Choroid plexus epithelial cell (primary cell): ENCODE data around the gene MVD.

Experiments
- DNase-seq: peaks from one replicate; pipeline ENCODE4 v3.0.0-alpha.2; 2010; ENCODE audit warnings: low read depth
- H3K4me3 ChIP-seq: 2 replicates; pipeline ENCODE4 v1.5.1; 2011; ENCODE audit warnings: low read depth, mild to moderate bottlenecking, control low read depth, low read length, moderate library complexity
- TF ChIP-seq, protein P1 (sequence below): conservative IDR thresholded peaks from 2 replicates; pipeline ENCODE4 v1.5.1; 2011; ENCODE audit warnings: low read depth, mild to moderate bottlenecking, control low read depth, inconsistent platforms, low read length, moderate library complexity

Gene MVD

DNA sequence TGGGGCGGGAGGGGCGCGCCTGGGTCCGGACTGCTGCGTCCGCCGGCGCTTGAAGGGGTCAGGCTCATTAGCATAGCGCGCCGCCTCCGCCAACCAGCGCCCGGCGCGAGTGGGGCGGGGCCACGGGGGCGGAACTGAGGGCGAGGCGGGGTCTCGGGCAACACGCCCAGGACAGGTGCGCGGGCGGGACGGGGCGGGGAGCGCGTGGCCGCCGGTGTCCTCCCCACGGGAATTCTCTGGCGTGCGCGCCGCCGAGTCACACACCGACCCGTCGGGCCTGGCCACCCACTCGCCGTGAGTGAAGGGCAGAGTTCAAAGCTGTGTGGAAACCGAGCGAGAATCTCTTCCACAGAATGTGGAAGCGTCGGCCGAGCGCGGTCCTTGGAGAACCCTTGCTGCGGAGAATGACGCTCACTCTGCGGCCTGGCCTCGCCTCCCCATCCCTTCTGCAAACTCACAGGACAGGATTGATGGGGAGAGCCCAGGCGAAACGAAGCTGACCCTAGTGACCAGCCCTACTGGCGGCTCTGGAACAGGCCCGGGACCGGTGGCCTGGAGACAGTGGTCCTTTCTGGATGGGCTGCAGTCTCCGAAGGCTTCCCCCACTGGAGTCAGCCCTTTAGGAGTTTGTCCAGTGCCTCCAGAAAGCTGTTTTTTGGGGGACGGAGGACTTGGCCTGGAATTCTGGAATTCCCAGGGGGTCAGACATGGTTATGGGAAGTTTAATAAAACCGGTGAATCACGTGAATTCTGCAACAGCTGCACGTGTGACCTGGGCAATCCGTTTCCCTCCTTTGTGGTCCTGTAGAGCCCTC, 23.8 kb upstream of the MVD start, which contains the start of gene SNAI3:
TSS of gene SNAI3 (minus strand) at position 69 of the 815 bp plus-strand sequence. CDS start 101 bp downstream, outside the sequence.
- DNase-seq = peak; percentile 51
- H3K4me3 ChIP-seq = peak within 1 kb of the TSS; percentile 47

DNA sequence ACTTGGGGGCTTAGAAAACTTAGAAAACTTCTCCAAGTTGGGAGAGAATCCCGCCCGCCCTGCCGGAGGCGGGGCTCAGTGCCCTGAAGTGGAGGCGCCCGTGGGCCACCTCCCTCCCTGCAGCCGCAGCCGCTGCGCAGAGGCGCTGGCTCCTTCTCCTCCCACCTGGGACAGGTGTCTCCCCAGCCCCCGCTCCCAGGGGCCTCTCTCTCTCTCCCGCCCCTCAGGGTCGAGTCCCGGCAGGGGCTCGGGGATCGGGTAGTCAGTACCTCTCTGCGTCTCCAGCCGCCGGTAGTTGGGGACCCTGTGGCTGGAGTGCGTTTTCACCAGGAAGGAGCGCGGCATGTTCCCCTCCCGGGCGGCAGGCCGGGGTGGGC, 23.2 kb upstream of the MVD start:
- peak overlapping the region; percentile 47 for H3K4me3 ChIP-seq
- DNase-seq = no peak
- TF ChIP-seq, protein P1, sequence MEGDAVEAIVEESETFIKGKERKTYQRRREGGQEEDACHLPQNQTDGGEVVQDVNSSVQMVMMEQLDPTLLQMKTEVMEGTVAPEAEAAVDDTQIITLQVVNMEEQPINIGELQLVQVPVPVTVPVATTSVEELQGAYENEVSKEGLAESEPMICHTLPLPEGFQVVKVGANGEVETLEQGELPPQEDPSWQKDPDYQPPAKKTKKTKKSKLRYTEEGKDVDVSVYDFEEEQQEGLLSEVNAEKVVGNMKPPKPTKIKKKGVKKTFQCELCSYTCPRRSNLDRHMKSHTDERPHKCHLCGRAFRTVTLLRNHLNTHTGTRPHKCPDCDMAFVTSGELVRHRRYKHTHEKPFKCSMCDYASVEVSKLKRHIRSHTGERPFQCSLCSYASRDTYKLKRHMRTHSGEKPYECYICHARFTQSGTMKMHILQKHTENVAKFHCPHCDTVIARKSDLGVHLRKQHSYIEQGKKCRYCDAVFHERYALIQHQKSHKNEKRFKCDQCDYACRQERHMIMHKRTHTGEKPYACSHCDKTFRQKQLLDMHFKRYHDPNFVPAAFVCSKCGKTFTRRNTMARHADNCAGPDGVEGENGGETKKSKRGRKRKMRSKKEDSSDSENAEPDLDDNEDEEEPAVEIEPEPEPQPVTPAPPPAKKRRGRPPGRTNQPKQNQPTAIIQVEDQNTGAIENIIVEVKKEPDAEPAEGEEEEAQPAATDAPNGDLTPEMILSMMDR = no peak

More for the DNA sequence above, 23.8 kb upstream of the MVD start, which contains the start of gene SNAI3:
- TF ChIP-seq, protein P1 = no peak

DNA sequence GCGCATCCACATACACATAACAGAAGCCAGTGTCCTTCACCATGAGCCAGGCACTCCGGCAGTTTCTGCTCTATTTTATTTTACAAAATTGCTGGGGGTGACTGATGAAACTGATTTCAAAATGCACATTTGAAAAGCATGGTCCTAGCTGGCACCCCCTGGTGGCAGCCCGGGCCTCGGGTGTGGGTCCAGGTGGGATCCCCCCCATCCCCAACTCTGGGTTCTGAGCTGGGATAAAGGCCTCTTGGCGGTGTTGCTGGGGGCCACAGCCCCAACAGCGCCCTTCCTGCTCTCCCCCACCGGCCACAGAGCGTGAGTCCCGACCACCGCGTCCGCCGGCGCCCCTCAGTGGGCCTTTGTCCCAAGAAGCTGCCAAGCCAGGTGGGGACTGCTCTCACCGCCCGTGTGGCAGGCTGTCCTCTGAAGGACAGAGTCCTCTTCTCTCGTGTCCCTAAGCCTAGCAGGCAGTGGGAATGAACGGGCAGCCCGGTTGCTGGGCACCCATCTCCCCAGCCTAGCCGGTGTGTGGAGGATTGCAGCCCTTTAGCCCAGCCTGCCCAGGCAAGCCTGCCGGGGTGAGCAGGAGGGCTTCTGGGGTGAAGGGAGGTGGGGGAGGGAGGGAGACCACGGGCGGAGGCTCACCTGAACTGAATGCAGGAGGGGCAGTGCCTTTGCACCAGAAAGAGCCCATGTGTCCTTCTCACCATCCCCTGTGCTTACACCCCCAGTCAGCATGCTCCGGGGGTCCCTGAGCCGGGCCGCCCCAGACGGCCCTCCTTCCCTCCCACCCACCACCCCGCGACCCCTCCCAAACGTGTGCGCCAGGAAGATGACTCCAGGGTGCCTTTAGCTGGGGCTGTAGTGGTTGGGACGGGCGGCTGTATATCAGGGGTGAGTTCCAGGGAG, 22.5 kb upstream of the MVD start:
- peak overlapping the region; percentile 47 for H3K4me3 ChIP-seq
- TF ChIP-seq, protein P1 = peak; percentile 86
- DNase-seq = peak; percentile 66

DNA sequence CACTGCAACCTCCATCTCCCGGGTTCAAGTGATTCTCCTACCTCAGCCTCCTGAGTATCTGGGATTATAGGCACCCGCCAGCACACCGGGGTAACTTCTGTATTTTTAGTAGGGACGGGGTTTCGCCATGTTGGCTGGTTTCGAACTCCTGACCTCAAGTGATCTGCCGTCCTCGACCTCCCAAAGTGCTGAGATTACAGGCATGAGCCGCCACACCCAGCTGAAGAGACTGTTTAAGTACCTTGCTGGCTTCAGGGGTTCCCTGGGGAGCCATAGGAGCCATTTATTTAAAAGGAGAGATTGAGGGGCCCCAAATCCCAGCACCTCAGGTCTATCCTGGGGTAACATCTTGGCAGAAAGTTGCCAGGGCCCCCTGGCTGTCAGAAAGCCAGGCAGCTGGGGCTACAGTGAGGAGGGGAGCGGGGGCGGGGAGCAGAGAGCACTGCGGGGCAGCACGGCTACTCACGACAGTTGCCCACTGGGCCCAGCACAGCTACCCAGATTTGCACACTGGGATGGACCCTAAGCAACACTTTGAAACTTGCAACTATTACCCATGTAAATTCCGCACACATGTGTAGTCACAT, 21.8 kb upstream of the MVD start:
- no peak for DNase-seq
- no peak overlapping the region for H3K4me3 ChIP-seq
- TF ChIP-seq, protein P1 = no peak

DNA sequence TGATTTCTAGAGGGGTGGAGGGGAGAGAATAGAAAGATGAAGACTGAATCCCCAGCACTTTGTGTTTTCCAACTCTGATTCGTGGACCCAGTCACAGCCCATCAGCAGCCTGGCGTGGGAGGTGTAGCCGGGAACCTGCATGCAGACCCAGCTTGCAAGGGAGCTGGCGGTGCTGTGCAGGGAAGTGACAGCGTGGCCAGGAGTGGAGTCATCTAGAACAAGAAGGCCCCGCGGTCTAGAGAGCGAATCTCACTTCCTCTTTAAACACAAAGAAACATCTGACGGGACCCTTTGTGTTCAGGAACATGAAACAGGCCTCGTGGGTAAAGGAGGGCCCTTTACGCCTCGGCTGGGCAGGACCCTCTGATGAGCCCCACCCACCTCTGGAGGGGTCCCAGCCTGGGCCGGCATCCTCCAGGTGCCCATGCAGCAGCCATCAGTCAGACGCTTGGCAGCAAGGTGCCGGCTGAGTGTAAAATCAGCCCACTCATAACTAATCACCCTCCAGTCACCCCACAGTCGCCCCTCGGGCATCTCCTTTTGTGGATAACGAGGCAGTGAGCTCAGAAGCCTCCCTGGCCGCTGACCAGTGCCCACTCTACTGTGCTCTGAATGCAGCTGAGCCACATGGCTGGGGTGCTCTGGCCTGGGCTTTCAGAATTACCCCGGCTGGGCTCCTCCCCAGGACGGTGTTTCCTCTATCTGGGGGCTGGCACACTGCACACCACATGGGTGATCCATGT, 19.0 kb upstream of the MVD start:
- H3K4me3 ChIP-seq = no peak overlapping the region
- no peak for DNase-seq
- TF ChIP-seq, protein P1 = no peak

DNA sequence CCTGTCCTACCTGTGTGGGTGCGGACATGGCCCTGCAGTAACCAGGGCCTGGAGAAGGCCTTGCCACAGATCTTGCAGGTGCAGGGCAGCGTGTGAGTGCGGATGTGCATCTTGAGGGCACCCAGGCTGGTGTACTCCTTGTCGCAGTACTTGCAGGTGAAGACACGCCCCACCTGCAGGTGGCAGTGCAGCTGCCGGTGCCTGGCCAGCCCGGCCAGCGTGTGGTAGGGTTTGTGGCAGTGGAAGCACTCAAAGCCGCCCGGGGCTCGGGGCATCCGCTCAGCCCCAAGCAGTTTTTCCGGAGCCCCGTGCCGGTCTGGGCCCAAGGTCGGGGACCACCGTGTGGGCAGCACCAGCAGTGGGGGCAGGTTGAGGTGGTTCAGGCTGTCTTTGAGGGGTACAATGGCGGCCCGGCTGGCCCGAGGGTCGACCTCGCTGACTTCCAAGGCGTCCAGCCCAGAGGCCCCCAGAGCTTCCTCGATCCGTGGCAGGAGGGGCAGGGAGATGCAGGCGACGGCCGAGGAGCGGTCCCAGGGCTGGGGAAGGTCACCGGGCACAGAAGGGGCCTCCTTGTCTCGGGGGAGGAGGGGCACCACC, 18.3 kb upstream of the MVD start:
- no peak overlapping the region for H3K4me3 ChIP-seq

More for the DNA sequence above, 18.3 kb upstream of the MVD start:
- TF ChIP-seq, protein P1 = peak; percentile 34
- DNase-seq = no peak
